CD14-positive monocyte (primary cell): Measurements from ENCODE around the gene LTBP2. TPM values are rescaled to one million over a fixed set of nuclear protein-coding genes. Genes with fewer than 3 reads are reported as not detected.

Source experiments
- DNase-seq, 3 donors: peaks; one replicate each; pipeline ENCODE4 v3.0.0-alpha.2; 2011 to 2022
- H2AFZ ChIP-seq: 2 replicates; pipeline ENCODE4 v1.6.0; 2012; ENCODE audit warnings: mild to moderate bottlenecking, low read depth, low read length, inconsistent platforms; ENCODE audit not compliant: insufficient read depth, poor library complexity, severe bottlenecking
- H3K27ac ChIP-seq, 2 donors: 1 replicate in 1 of 2; 2 replicates in 1 of 2; pipeline ENCODE4 v1.5.1; 2012 to 2013; ENCODE audit warnings: low read length in 2 of 2, control low read depth in 1 of 2, inconsistent platforms in 1 of 2, low read depth in 1 of 2, mild to moderate bottlenecking in 1 of 2
- H3K27me3 ChIP-seq, 2 donors: one replicate each; pipeline versions ENCODE4 v1.6.0 to v1.6.1; 2011 to 2013; ENCODE audit warnings: low read length in 2 of 2; ENCODE audit not compliant: control insufficient read depth in 2 of 2, insufficient read depth in 2 of 2
- H3K36me3 ChIP-seq, 2 donors: replicated peaks in 1 of 2; 1 replicate in 1 of 2; 2 replicates in 1 of 2; pipeline versions ENCODE4 v1.5.1 to v1.6.1; 2012 to 2013; ENCODE audit warnings: low read length in 2 of 2, control low read depth in 1 of 2, inconsistent platforms in 1 of 2, mild to moderate bottlenecking in 1 of 2; ENCODE audit not compliant: insufficient read depth in 2 of 2, control insufficient read depth in 1 of 2
- H3K4me1 ChIP-seq, 2 donors: 1 replicate in 1 of 2; 2 replicates in 1 of 2; pipeline versions ENCODE4 v1.5.1 to v1.6.1; 2012 to 2013; ENCODE audit warnings: low read length in 2 of 2, control low read depth in 1 of 2, inconsistent platforms in 1 of 2, mild to moderate bottlenecking in 1 of 2, moderate library complexity in 1 of 2; ENCODE audit not compliant: insufficient read depth in 2 of 2, control insufficient read depth in 1 of 2
- H3K4me2 ChIP-seq: replicated peaks from 2 replicates; pipeline ENCODE3; 2012; ENCODE audit warnings: low read length, moderate library complexity, mild to moderate bottlenecking; ENCODE audit not compliant: poor library complexity, severe bottlenecking; ENCODE audit errors: extremely low read depth
- H3K4me3 ChIP-seq, 3 experiments: fragments of 200-600 bp in 1 of 3; sonication (generic) in 1 of 3; replicated peaks in 1 of 3; 1 replicate in 2 of 3; 2 replicates in 1 of 3; pipeline ENCODE4 v1.5.1; 2011 to 2013; ENCODE audit warnings: low read length in 3 of 3, mild to moderate bottlenecking in 3 of 3, control low read depth in 2 of 3, low read depth in 2 of 3, inconsistent platforms in 1 of 3, moderate library complexity in 1 of 3
- H3K79me2 ChIP-seq: 2 replicates; pipeline ENCODE4 v1.6.0; 2012; ENCODE audit warnings: mild to moderate bottlenecking, control low read depth, inconsistent platforms, low read length, moderate library complexity; ENCODE audit not compliant: insufficient read depth
- H3K9ac ChIP-seq: 2 replicates; pipeline ENCODE4 v1.6.0; 2017; ENCODE audit warnings: low read length, mild to moderate bottlenecking; ENCODE audit not compliant: insufficient read depth, poor library complexity, severe bottlenecking
- H3K9me3 ChIP-seq, 2 donors: replicated peaks in 1 of 2; 1 replicate in 1 of 2; 2 replicates in 1 of 2; pipeline versions ENCODE4 v1.5.1 to v1.6.1; 2012 to 2013; ENCODE audit warnings: low read length in 2 of 2, control low read depth in 1 of 2; ENCODE audit not compliant: control insufficient read depth in 1 of 2, insufficient read depth in 1 of 2
- H4K20me1 ChIP-seq: 2 replicates; pipeline ENCODE4 v1.6.0; 2012; ENCODE audit warnings: mild to moderate bottlenecking, low read length, control low read depth, moderate library complexity; ENCODE audit not compliant: insufficient read depth
- H3K27ac Mint-ChIP-seq, 7 donors: one replicate each; pipeline ENCODE4 v1.8.0; 2020; ENCODE audit warnings: mild to moderate bottlenecking in 7 of 7, mixed read lengths in 7 of 7, moderate library complexity in 6 of 7, inconsistent platforms in 2 of 7
- H3K27me3 Mint-ChIP-seq, 3 donors: one replicate each; pipeline ENCODE4 v1.8.0; 2021 to 2022; ENCODE audit warnings: low read depth in 3 of 3, mild to moderate bottlenecking in 3 of 3, mixed read lengths in 3 of 3, moderate library complexity in 3 of 3, inconsistent platforms in 1 of 3
- H3K36me3 Mint-ChIP-seq, 2 donors: one replicate each; pipeline ENCODE4 v1.8.0; 2020; ENCODE audit warnings: mixed read lengths in 2 of 2, inconsistent platforms in 1 of 2, mild to moderate bottlenecking in 1 of 2
- H3K4me1 Mint-ChIP-seq: one replicate; pipeline ENCODE4 v1.8.0; 2020; ENCODE audit warnings: mild to moderate bottlenecking, mixed read lengths
- H3K4me3 Mint-ChIP-seq, 2 donors: one replicate each; pipeline ENCODE4 v1.8.0; 2020; ENCODE audit warnings: mild to moderate bottlenecking in 2 of 2, mixed read lengths in 2 of 2, moderate library complexity in 1 of 2
- H3K9me3 Mint-ChIP-seq, 7 donors: one replicate each; pipeline ENCODE4 v1.8.0; 2020 to 2022; ENCODE audit warnings: mixed read lengths in 7 of 7, mild to moderate bottlenecking in 6 of 7, moderate library complexity in 6 of 7, inconsistent platforms in 2 of 7
- CTCF ChIP-seq: fragments of 200-600 bp; IDR thresholded peaks from one replicate; pipeline ENCODE4 v1.8.0; 2022; ENCODE audit warnings: antibody characterized with exemption, mild to moderate bottlenecking
- whole genome bisulfite sequencing: methylation state at CpG from one replicate; pipeline ENCODE4 v1.1.5; 2013; ENCODE audit warnings: missing lambda C conversion rate; ENCODE audit not compliant: insufficient coverage; 5-methylcytosine and 5-hydroxymethylcytosine counted together
- intact Hi-C, 2 donors: fragments of 100-400 bp; cut with micrococcal nuclease; formaldehyde crosslinking; loops; one replicate each; pipeline versions ENCODE4 v1.15.0 to v1.15.1; 2023
- polyA plus RNA-seq, 3 donors: library from polyadenylated mRNA; depleted of rRNA in 1 of 3; unstranded in 2 of 3; stranded (reverse) in 1 of 3; fragments of 300-500 nt in 2 of 3; fragments of >200 nt in 1 of 3; fragmentation: Illumina TruSeq in 2 of 3; gene quantifications; 1 replicate in 2 of 3; 2 replicates in 1 of 3; pipeline ENCODE4 v1.2.3, GENCODE V29; 2012 to 2021

The LTBP2 gene
- polyA plus RNA-seq, 3 donors, result 0.04 to 0.24 (median 0.11) TPM

GRCh38 chr14:74619672-74620131 lies 7.7 kb upstream of the LTBP2 start:
- peak overlapping the region in 1 of 3 experiments; percentile 47 for H3K4me3 ChIP-seq
- Mint-ChIP-seq H3K27me3 (peaks cover 10 to 27% (median 11%) of the 10 kb centered on the region in 3 donors), H3K4me1 (peaks cover 72% of the 10 kb centered on the region), H3K4me3 (peak overlapping the region in 1 of 2 donors; percentile 83), H3K36me3 (peaks cover 15 to 18% of the 10 kb centered on the region in 2 donors), H3K9me3 (peaks cover 0 to 2% (median 0%) of the 10 kb centered on the region in 7 donors), H3K27ac (peak overlapping the region; percentile 73 to 98 (median 94))
- peaks cover 67 to 72% of the 10 kb centered on the region in 2 donors for H3K4me1 ChIP-seq
- H3K9ac ChIP-seq, result no peak overlapping the region
- peak; percentile 63 to 77 (median 66) for DNase-seq
- no peaks in the 10 kb centered on the region for H3K79me2 ChIP-seq
- no peaks in the 10 kb centered on the region for H4K20me1 ChIP-seq
- no peak overlapping the region for H2AFZ ChIP-seq
- H3K4me2 ChIP-seq, result peak overlapping the region; percentile 8
- H3K36me3 ChIP-seq, result no peaks in the 10 kb centered on the region
- H3K9me3 ChIP-seq, result no peaks in the 10 kb centered on the region
- H3K27me3 ChIP-seq, result no peaks in the 10 kb centered on the region
- TF ChIP-seq CTCF, result no peak
- WGBS, result 51% methylated on average over 5 of the region's 6 CpGs
- H3K27ac ChIP-seq, result peak overlapping the region in 1 of 2 donors; percentile 91
- intact Hi-C loops, result loop anchor here in 1 of 2 donors (2.0 kb wide), 1 partner anchor 93 kb away; the partner anchor contains the start of genes AREL1 and FCF1

DNA sequence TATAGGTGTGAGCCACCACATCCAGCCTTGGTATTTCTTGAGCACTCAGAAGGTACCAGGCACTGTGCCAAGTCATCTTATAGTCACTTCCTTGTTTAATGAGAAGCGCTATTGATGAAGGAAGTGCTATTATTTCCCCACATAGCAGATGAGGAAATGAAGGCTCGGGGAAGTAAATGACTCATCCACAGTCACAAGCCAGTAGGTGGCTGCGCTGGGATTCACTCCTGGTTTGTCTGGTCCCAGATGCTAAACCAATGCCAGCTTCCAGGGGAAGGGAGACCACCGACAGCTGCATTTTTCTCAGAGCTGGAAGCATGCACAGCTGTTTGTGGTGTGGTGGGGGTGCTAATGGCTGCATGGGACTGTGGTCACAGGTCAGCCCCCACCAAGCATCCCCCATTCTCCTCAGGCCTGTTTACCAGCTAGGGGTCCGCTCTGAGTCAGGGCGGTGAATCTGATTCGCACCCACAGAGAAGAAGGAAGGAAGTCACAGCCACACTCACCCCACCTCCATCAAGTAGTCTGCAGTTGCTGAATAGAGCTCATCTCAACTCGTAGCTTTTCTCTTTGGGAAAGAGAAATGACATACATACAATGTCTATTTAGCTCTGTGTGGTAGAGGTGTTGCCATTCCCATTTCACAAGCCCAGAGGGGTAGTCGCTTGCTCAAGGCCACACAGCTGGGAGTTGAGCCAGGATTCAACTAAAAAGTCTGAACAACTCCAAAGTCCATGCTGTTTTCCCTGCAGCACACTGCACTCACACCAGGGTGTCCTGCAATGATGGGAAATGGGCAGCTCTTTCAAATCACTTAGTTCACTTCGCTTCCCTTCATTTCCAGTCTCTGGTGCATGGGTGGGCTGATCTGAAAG lies 6.3 kb upstream of the LTBP2 start:
- Histone ChIP-seq H3K79me2 (no peaks in the 10 kb centered on the region), H3K9ac (peak overlapping the region; percentile 23), H3K27ac (peak overlapping the region; percentile 79 to 91), H3K9me3 (no peaks in the 10 kb centered on the region), H3K4me3 (peak overlapping the region in 1 of 3 experiments; percentile 47), H3K4me2 (peak overlapping the region; percentile 49), H3K27me3 (peaks cover 0 to 3% of the 10 kb centered on the region in 2 donors), H4K20me1 (no peaks in the 10 kb centered on the region), H3K36me3 (no peaks in the 10 kb centered on the region), H3K4me1 (peaks cover 77 to 83% of the 10 kb centered on the region in 2 donors), H2AFZ (no peak overlapping the region)
- intact Hi-C loops, result loop anchor here in 1 of 2 donors (2.0 kb wide), 1 partner anchor 94 kb away; the partner anchor contains the start of genes AREL1 and FCF1
- H3K9me3 Mint-ChIP-seq, result peaks cover 0 to 2% (median 0%) of the 10 kb centered on the region in 7 donors
- WGBS, result 0% methylated on average over 1 of the region's 10 CpGs
- H3K27me3 Mint-ChIP-seq, result peaks cover 20 to 28% (median 23%) of the 10 kb centered on the region in 3 donors
- H3K4me3 Mint-ChIP-seq, result peak overlapping the region; percentile 37 to 62
- no peak for TF ChIP-seq CTCF
- peak; percentile 93 to 100 (median 98) for DNase-seq
- peaks cover 21 to 24% of the 10 kb centered on the region in 2 donors for H3K36me3 Mint-ChIP-seq
- H3K27ac Mint-ChIP-seq, result peak overlapping the region; percentile 87 to 98 (median 94)
- H3K4me1 Mint-ChIP-seq, result peaks cover 86% of the 10 kb centered on the region
